Glutamatergic neuron (in vitro differentiated cells): ENCODE measurements around the gene UBE3C. TPM values are rescaled to one million over a fixed set of nuclear protein-coding genes. Genes with fewer than 3 reads are reported as not detected.

Experiments used
- DNase-seq: peaks from one replicate; pipeline ENCODE4 v3.0.0; 2022
- H3K27ac Mint-ChIP-seq: one replicate; pipeline ENCODE4 v1.8.0; 2020; ENCODE audit warnings: mild to moderate bottlenecking, mixed read lengths, inconsistent platforms; ENCODE audit not compliant: unreplicated experiment
- H3K27me3 Mint-ChIP-seq: one replicate; pipeline ENCODE4 v1.8.0; 2020; ENCODE audit warnings: mild to moderate bottlenecking, moderate library complexity, mixed read lengths, inconsistent platforms; ENCODE audit not compliant: unreplicated experiment
- H3K36me3 Mint-ChIP-seq: one replicate; pipeline ENCODE4 v1.8.0; 2020; ENCODE audit warnings: mild to moderate bottlenecking, mixed read lengths, inconsistent platforms; ENCODE audit not compliant: unreplicated experiment
- H3K4me1 Mint-ChIP-seq: one replicate; pipeline ENCODE4 v1.8.0; 2020; ENCODE audit warnings: mild to moderate bottlenecking, low read depth, mixed read lengths, inconsistent platforms; ENCODE audit not compliant: unreplicated experiment
- H3K4me3 Mint-ChIP-seq: one replicate; pipeline ENCODE4 v1.8.0; 2020; ENCODE audit warnings: mild to moderate bottlenecking, mixed read lengths, inconsistent platforms; ENCODE audit not compliant: unreplicated experiment
- H3K9me3 Mint-ChIP-seq: one replicate; pipeline ENCODE4 v1.8.0; 2020; ENCODE audit warnings: mild to moderate bottlenecking, moderate library complexity, mixed read lengths, inconsistent platforms; ENCODE audit not compliant: unreplicated experiment
- CTCF ChIP-seq: fragments of 200-600 bp; sonication (generic); IDR thresholded peaks from one replicate; pipeline ENCODE4 v1.5.0; 2021; ENCODE audit not compliant: partially characterized antibody, unreplicated experiment
- total RNA-seq: library from RNA; stranded (reverse); fragmentation: NEBNext Ultra II Directional; extraction: Animal tissue kit (Norgen Biotek cat#: 25700); gene quantifications from one replicate; pipeline ENCODE4 v1.2.1, GENCODE V29; 2021; ENCODE audit not compliant: unreplicated experiment

The UBE3C gene
- total RNA-seq, 1 donor from 2014 or later: 52.5 TPM

GRCh38 chr7:157113607-157114006, 25.1 kb upstream of the UBE3C start:
- no peaks in the 10 kb centered on the region for H3K4me1 Mint-ChIP-seq
- H3K27me3 Mint-ChIP-seq: no peaks in the 10 kb centered on the region
- H3K36me3 Mint-ChIP-seq: peaks cover 9% of the 10 kb centered on the region
- H3K27ac Mint-ChIP-seq: no peak overlapping the region
- no peak for DNase-seq
- H3K9me3 Mint-ChIP-seq: peaks cover 6% of the 10 kb centered on the region
- no peak overlapping the region for H3K4me3 Mint-ChIP-seq
- TF ChIP-seq CTCF: no peak

GRCh38 chr7:157116762-157117161, 22.0 kb upstream of the UBE3C start:
- no peak overlapping the region for H3K27ac Mint-ChIP-seq
- peaks cover 6% of the 10 kb centered on the region for H3K9me3 Mint-ChIP-seq
- no peaks in the 10 kb centered on the region for H3K4me1 Mint-ChIP-seq
- H3K27me3 Mint-ChIP-seq: no peaks in the 10 kb centered on the region
- H3K4me3 Mint-ChIP-seq: no peak overlapping the region
- H3K36me3 Mint-ChIP-seq: peaks cover 4% of the 10 kb centered on the region
- DNase-seq: no peak
- TF ChIP-seq CTCF: no peak

GRCh38 chr7:157117796-157118195, 20.9 kb upstream of the UBE3C start:
- Mint-ChIP-seq H3K9me3 (peaks cover 2% of the 10 kb centered on the region), H3K27me3 (no peaks in the 10 kb centered on the region), H3K4me3 (no peak overlapping the region), H3K27ac (no peak overlapping the region), H3K36me3 (no peaks in the 10 kb centered on the region), H3K4me1 (no peaks in the 10 kb centered on the region)
- no peak for DNase-seq
- TF ChIP-seq CTCF: no peak

- no peaks in the 10 kb centered on the region for H3K36me3 Mint-ChIP-seq
- H3K4me1 Mint-ChIP-seq: no peaks in the 10 kb centered on the region
- DNase-seq: no peak
Observed at GRCh38 chr7:157120181-157120580, 18.5 kb upstream of the UBE3C start.

More at GRCh38 chr7:157120181-157120580, 18.5 kb upstream of the UBE3C start:
- no peak overlapping the region for H3K27ac Mint-ChIP-seq
- H3K9me3 Mint-ChIP-seq: peaks cover 4% of the 10 kb centered on the region
- no peak for TF ChIP-seq CTCF
- H3K27me3 Mint-ChIP-seq: no peaks in the 10 kb centered on the region
- no peak overlapping the region for H3K4me3 Mint-ChIP-seq
